Peyer's patch (tissue), 4 donors: Measurements from ENCODE around the gene CRTAP.

Source experiments
- POLR2A ChIP-seq, 2 donors: fragments of 450-650 bp; IDR thresholded peaks; one replicate each; pipeline ENCODE4 v1.5.1; 2017; ENCODE audit warnings: antibody characterized with exemption in 2 of 2, mild to moderate bottlenecking in 2 of 2, moderate library complexity in 2 of 2
- TF ChIP-seq, protein P1 (sequence below), 6 experiments: fragments of 450-650 bp in 4 of 6; fragments of 200-600 bp in 2 of 6; sonication (generic) in 1 of 6; IDR thresholded peaks; one replicate each; pipeline ENCODE4 v1.5.1; 2017 to 2019; ENCODE audit warnings: antibody characterized with exemption in 6 of 6, mild to moderate bottlenecking in 3 of 6, moderate library complexity in 1 of 6

GRCh38 chr3:33115024-33115768, 1.4 kb downstream of the CRTAP start:
- TF ChIP-seq, protein P1, sequence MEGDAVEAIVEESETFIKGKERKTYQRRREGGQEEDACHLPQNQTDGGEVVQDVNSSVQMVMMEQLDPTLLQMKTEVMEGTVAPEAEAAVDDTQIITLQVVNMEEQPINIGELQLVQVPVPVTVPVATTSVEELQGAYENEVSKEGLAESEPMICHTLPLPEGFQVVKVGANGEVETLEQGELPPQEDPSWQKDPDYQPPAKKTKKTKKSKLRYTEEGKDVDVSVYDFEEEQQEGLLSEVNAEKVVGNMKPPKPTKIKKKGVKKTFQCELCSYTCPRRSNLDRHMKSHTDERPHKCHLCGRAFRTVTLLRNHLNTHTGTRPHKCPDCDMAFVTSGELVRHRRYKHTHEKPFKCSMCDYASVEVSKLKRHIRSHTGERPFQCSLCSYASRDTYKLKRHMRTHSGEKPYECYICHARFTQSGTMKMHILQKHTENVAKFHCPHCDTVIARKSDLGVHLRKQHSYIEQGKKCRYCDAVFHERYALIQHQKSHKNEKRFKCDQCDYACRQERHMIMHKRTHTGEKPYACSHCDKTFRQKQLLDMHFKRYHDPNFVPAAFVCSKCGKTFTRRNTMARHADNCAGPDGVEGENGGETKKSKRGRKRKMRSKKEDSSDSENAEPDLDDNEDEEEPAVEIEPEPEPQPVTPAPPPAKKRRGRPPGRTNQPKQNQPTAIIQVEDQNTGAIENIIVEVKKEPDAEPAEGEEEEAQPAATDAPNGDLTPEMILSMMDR (IDR thresholded peaks at IDR 0.05): no peak
- no peak for TF ChIP-seq POLR2A (IDR thresholded peaks at IDR 0.05)
